Measurements from ENCODE around the gene CYBA.

- TF ChIP-seq ZFX (IDR thresholded peaks at IDR 0.05) = no peak
- TF ChIP-seq, protein P1, sequence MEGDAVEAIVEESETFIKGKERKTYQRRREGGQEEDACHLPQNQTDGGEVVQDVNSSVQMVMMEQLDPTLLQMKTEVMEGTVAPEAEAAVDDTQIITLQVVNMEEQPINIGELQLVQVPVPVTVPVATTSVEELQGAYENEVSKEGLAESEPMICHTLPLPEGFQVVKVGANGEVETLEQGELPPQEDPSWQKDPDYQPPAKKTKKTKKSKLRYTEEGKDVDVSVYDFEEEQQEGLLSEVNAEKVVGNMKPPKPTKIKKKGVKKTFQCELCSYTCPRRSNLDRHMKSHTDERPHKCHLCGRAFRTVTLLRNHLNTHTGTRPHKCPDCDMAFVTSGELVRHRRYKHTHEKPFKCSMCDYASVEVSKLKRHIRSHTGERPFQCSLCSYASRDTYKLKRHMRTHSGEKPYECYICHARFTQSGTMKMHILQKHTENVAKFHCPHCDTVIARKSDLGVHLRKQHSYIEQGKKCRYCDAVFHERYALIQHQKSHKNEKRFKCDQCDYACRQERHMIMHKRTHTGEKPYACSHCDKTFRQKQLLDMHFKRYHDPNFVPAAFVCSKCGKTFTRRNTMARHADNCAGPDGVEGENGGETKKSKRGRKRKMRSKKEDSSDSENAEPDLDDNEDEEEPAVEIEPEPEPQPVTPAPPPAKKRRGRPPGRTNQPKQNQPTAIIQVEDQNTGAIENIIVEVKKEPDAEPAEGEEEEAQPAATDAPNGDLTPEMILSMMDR (conservative IDR thresholded peaks at IDR 0.05) = no peak
Observed at GRCh38 chr16:88652762-88653063, 1.9 kb upstream of the CYBA start.

Measured in C4-2B (cell line).